ENCODE data around the gene SUSD3. TPM values are rescaled to one million over a fixed set of nuclear protein-coding genes. Genes with fewer than 3 reads are reported as not detected.

Gene SUSD3
- total RNA-seq, 4 donors from 2014 or later: 2.8 to 6.4 (median 5.1) TPM

DNA sequence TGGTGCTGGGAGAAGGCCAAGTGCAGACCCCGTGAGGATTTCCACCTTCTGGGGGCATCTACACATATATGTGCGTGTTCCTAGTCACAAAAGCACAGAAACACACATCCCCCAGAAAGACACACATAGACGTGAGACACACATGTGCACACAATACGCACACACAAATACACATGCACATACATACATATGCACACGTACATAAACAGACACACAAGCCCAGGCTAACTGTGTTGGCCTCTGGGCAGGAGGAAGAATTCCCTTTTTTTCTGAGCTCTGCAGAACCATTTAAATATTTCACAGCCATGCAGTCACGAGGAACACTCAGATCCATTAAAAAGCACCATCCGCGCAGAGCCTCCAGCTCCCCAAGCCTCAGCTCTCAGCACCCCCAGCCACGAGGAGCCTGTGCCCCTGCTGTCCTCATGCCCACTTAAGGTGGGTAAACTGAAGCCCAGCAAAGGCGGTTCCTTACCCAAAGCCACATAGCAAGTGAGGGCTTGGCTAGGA is 70.3 kb downstream of the SUSD3 start:
- no peak for DNase-seq (ENCODE audit: low spot score in 2 of 2)
- Histone ChIP-seq H3K4me3 (no peak overlapping the region), H3K9me3 (no peaks in the 10 kb centered on the region), H3K27ac (peak overlapping the region; percentile 94), H3K27me3 (no peaks in the 10 kb centered on the region), H3K4me1 (peaks cover 78% of the 10 kb centered on the region), H3K36me3 (peaks cover 21% of the 10 kb centered on the region)
- TF ChIP-seq POLR2A (IDR thresholded peaks at IDR 0.05): no peak
- TF ChIP-seq, protein P1, sequence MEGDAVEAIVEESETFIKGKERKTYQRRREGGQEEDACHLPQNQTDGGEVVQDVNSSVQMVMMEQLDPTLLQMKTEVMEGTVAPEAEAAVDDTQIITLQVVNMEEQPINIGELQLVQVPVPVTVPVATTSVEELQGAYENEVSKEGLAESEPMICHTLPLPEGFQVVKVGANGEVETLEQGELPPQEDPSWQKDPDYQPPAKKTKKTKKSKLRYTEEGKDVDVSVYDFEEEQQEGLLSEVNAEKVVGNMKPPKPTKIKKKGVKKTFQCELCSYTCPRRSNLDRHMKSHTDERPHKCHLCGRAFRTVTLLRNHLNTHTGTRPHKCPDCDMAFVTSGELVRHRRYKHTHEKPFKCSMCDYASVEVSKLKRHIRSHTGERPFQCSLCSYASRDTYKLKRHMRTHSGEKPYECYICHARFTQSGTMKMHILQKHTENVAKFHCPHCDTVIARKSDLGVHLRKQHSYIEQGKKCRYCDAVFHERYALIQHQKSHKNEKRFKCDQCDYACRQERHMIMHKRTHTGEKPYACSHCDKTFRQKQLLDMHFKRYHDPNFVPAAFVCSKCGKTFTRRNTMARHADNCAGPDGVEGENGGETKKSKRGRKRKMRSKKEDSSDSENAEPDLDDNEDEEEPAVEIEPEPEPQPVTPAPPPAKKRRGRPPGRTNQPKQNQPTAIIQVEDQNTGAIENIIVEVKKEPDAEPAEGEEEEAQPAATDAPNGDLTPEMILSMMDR (IDR thresholded peaks at IDR 0.05): no peak
- WGBS: 69% methylated on average over 8 of the region's 10 CpGs

DNA sequence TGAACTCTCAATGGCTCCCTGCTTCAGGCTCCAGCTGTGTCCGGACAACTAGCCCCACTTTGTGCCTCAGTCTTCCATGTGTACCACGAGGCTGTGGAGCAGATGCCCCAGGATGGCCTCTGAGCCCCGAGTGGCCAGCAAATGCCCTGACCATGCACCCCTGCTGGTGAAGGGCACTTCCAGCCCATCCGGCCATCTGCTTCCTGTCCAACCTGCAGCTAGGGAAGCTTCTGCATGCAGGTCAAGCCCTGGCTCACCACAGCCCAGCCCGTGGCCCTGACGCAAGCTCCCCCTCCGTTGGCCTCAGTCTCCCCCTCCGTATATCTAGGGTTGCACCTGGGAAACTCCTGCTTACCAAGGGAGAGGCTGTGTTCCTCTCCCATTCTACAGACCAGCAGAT is 70.8 kb downstream of the SUSD3 start:
- Histone ChIP-seq H3K9me3 (no peaks in the 10 kb centered on the region), H3K4me3 (no peak overlapping the region), H3K27me3 (no peaks in the 10 kb centered on the region), H3K36me3 (peaks cover 16% of the 10 kb centered on the region), H3K4me1 (peaks cover 79% of the 10 kb centered on the region), H3K27ac (peak overlapping the region; percentile 94)
- peak in 1 of 2 donors; percentile 78 for DNase-seq (ENCODE audit: low spot score in 2 of 2)
- WGBS: 57% methylated on average over 7 of the region's 8 CpGs
- TF ChIP-seq, protein P1 (IDR thresholded peaks at IDR 0.05): no peak
- no peak for TF ChIP-seq EP300 (IDR thresholded peaks at IDR 0.05)
- TF ChIP-seq POLR2A (IDR thresholded peaks at IDR 0.05): no peak
- peak in 1 of 3 donors; percentile 4 for TF ChIP-seq POLR2AphosphoS5 (IDR thresholded peaks at IDR 0.05)

DNA sequence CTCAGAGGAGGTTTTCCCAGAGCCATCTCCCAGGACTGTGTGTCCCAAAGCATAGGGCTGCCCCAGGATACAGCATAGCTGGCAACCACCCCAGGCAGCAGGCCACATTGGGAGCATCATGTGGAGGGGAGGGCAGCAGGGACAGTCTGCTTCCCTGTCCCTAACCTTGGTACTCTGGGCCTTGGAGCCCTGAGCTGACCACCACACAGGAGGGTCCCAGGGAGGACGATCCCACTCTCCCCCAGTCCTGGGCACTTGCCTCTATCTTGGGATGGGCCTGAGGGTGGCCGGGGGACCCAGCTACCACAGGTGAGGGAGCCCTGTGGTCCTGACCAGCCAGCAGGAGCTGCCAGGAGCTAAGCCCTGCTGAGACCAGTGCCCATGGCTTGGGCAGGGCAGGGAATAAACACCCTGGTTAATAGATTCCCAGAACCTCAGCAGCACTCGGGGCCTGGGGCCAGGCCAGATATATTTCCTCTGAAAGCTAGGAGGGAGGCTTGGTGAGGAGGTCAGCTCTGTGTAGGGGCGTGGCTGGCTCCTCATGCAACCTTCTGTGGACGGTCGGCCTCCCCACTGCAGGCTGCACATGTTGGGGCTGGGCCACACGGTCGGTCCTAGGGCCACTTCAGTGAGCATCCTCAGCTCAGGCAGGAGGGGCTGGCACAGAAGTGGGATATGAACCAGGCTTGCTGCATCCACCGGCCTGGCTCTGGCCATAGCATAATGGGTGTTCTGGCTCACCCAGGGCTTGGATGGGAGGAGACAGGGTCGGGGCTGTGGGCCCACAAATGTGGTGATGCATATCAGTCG is 71.4 kb downstream of the SUSD3 start:
- Histone ChIP-seq H3K27me3 (no peaks in the 10 kb centered on the region), H3K4me3 (no peak overlapping the region), H3K4me1 (peaks cover 85% of the 10 kb centered on the region)

DNA sequence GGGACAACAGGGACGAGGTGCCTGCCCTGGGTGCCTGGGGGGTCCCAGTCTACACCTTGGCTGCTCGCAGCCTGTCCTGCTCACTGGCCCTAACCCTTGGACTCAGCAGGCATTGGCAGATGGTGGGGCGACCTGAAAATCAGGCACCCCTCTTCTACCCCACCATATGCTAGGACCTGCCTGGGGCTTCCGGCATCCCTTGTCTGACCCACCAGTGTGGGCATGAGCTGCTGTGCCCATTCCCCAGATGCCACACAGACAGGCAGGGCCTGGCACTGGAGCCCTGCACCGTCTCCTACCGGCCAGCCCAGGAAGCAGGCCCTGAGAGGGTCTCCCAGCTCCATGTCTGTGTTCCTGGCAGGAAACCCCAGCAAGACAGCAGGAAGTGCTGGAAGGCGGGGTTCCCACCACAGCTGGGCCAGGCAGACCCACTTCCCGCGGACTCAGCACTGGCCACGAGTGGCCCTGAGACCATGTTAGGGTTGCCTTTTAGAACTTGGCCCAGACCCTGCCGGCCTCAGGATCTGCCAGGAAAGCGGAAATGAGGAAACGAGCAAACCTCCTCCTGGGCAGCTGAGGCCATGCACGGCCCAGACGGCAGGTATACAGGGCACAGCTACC is 72.5 kb downstream of the SUSD3 start:
- Histone ChIP-seq H3K4me1 (peaks cover 92% of the 10 kb centered on the region), H3K27me3 (no peaks in the 10 kb centered on the region), H3K9me3 (no peaks in the 10 kb centered on the region), H3K27ac (peak overlapping the region; percentile 94), H3K36me3 (no peaks in the 10 kb centered on the region), H3K4me3 (peak overlapping the region; percentile 82)
- TF ChIP-seq POLR2A (IDR thresholded peaks at IDR 0.05): no peak
- TF ChIP-seq POLR2AphosphoS5 (IDR thresholded peaks at IDR 0.05): no peak
- no peak for TF ChIP-seq EP300 (IDR thresholded peaks at IDR 0.05)
- TF ChIP-seq, protein P1 (IDR thresholded peaks at IDR 0.05): no peak
- 49% methylated on average over 7 of the region's 15 CpGs for WGBS
- DNase-seq (ENCODE audit: low spot score in 2 of 2): peak in 1 of 2 donors; percentile 77

More for the DNA sequence above, 71.4 kb downstream of the SUSD3 start:
- Histone ChIP-seq H3K36me3 (peaks cover 10% of the 10 kb centered on the region), H3K27ac (peak overlapping the region; percentile 94), H3K9me3 (no peaks in the 10 kb centered on the region)
- no peak for DNase-seq (ENCODE audit: low spot score in 2 of 2)
- 41% methylated on average over 9 of the region's 11 CpGs for WGBS
- TF ChIP-seq POLR2A (IDR thresholded peaks at IDR 0.05) (no peak), POLR2AphosphoS5 (IDR thresholded peaks at IDR 0.05) (no peak), EP300 (IDR thresholded peaks at IDR 0.05) (no peak)
- TF ChIP-seq, protein P1 (IDR thresholded peaks at IDR 0.05): no peak
